Measurements from ENCODE around the gene FBF1.
A peak's percentile ranks its signal among the peaks of the same experiment; 100 is the strongest.

Gene FBF1

GRCh38 chr17:75876190-75876937 is 64.5 kb downstream of the FBF1 start:
- Histone ChIP-seq H2BK5ac (ENCODE audit: low read depth, low read length, poor library complexity, severe bottlenecking) (no peak overlapping the region), H3K9ac (ENCODE audit: low read length) (peak overlapping the region; percentile 98), H3K4ac (ENCODE audit: low read depth in 1 of 2, low read length in 2 of 2) (peak overlapping the region; percentile 92 to 95), H3K4me1 (ENCODE audit: control insufficient read depth, insufficient read depth, low read depth, low read length) (peaks cover 51% of the 10 kb centered on the region), H3K4me3 (ENCODE audit: insufficient read depth in 1 of 2, low read depth in 1 of 2, low read length in 2 of 2) (peak overlapping the region in 1 of 2 experiments; percentile 92), H2BK15ac (ENCODE audit: low read depth, poor library complexity, severe bottlenecking) (peak overlapping the region; percentile 26), H3K14ac (ENCODE audit: low read length in 2 of 2) (peak overlapping the region in 1 of 2 experiments; percentile 93), H4K91ac (ENCODE audit: low read length) (peak overlapping the region; percentile 95), H3K79me1 (replicated peaks; ENCODE audit: low read length, poor library complexity, severe bottlenecking) (peaks cover 10% of the 10 kb centered on the region), H2AK5ac (ENCODE audit: low read length, severe bottlenecking) (peak overlapping the region; percentile 63), H3K36me3 (ENCODE audit: control insufficient read depth in 1 of 2, insufficient read depth in 2 of 2, low read depth in 1 of 2, low read length in 2 of 2) (peaks cover 23 to 25% of the 10 kb centered on the region in 2 experiments), H4K8ac (ENCODE audit: low read length) (peak overlapping the region; percentile 74), H2BK12ac (ENCODE audit: low read length in 2 of 2) (peak overlapping the region; percentile 88 to 96), H2AFZ (ENCODE audit: low read depth, low read length) (no peak overlapping the region), H3K27me3 (ENCODE audit: control insufficient read depth in 1 of 2, insufficient read depth in 1 of 2, low read length in 2 of 2) (peaks cover 0 to 1% of the 10 kb centered on the region in 2 experiments), H3K4me2 (ENCODE audit: low read length, poor library complexity, severe bottlenecking) (peak overlapping the region; percentile 36), H2BK120ac (ENCODE audit: low read depth, low read length) (peak overlapping the region; percentile 42), H3K27ac (ENCODE audit: low read length, poor library complexity, severe bottlenecking) (peak overlapping the region; percentile 61), H3K23ac (ENCODE audit: low read length in 2 of 2) (peak overlapping the region in 1 of 2 experiments; percentile 6), H3K9me3 (ENCODE audit: control insufficient read depth, low read length) (no peaks in the 10 kb centered on the region), H3K18ac (ENCODE audit: low read depth in 1 of 2, low read length in 2 of 2) (peak overlapping the region; percentile 92 to 94)
- DNase-seq, result peak; percentile 18
- 62% methylated on average over 26 of the region's 26 CpGs for WGBS

- peak overlapping the region; percentile 20 to 96 for H2BK12ac ChIP-seq (ENCODE audit: low read length in 2 of 2)
- H3K9ac ChIP-seq (ENCODE audit: low read length), result peak overlapping the region; percentile 98
- peaks cover 10% of the 10 kb centered on the region for H3K79me1 ChIP-seq (replicated peaks; ENCODE audit: low read length, poor library complexity, severe bottlenecking)
- H2BK15ac ChIP-seq (ENCODE audit: low read depth, poor library complexity, severe bottlenecking), result no peak overlapping the region
- peak overlapping the region in 1 of 2 experiments; percentile 95 for H3K4ac ChIP-seq (ENCODE audit: low read depth in 1 of 2, low read length in 2 of 2)
- H3K27me3 ChIP-seq (ENCODE audit: control insufficient read depth in 1 of 2, insufficient read depth in 1 of 2, low read length in 2 of 2), result no peaks in the 10 kb centered on the region
- H4K91ac ChIP-seq (ENCODE audit: low read length), result peak overlapping the region; percentile 20
- no peak overlapping the region for H3K23ac ChIP-seq (ENCODE audit: low read length in 2 of 2)
- H2AK5ac ChIP-seq (ENCODE audit: low read length, severe bottlenecking), result peak overlapping the region; percentile 27
- H3K4me1 ChIP-seq (ENCODE audit: control insufficient read depth, insufficient read depth, low read depth, low read length), result peaks cover 52% of the 10 kb centered on the region
- H3K4me2 ChIP-seq (ENCODE audit: low read length, poor library complexity, severe bottlenecking), result peak overlapping the region; percentile 8
- no peak overlapping the region for H3K27ac ChIP-seq (ENCODE audit: low read length, poor library complexity, severe bottlenecking)
- H3K18ac ChIP-seq (ENCODE audit: low read depth in 1 of 2, low read length in 2 of 2), result peak overlapping the region; percentile 92 to 94
- no peak overlapping the region for H4K8ac ChIP-seq (ENCODE audit: low read length)
- WGBS, result 95% methylated on average over 5 of the region's 5 CpGs
- H2BK5ac ChIP-seq (ENCODE audit: low read depth, low read length, poor library complexity, severe bottlenecking), result no peak overlapping the region
- no peaks in the 10 kb centered on the region for H3K9me3 ChIP-seq (ENCODE audit: control insufficient read depth, low read length)
- H2AFZ ChIP-seq (ENCODE audit: low read depth, low read length), result no peak overlapping the region
- DNase-seq, result no peak
- H3K4me3 ChIP-seq (ENCODE audit: insufficient read depth in 1 of 2, low read depth in 1 of 2, low read length in 2 of 2), result peak overlapping the region in 1 of 2 experiments; percentile 92
- peak overlapping the region in 1 of 2 experiments; percentile 76 for H3K14ac ChIP-seq (ENCODE audit: low read length in 2 of 2)
- H3K36me3 ChIP-seq (ENCODE audit: control insufficient read depth in 1 of 2, insufficient read depth in 2 of 2, low read depth in 1 of 2, low read length in 2 of 2), result peaks cover 23 to 25% of the 10 kb centered on the region in 2 experiments
- no peak overlapping the region for H2BK120ac ChIP-seq (ENCODE audit: low read depth, low read length)
Observed at GRCh38 chr17:75875940-75876189, 65.0 kb downstream of the FBF1 start.

GRCh38 chr17:75875182-75875939 is 65.5 kb downstream of the FBF1 start:
- H3K9ac ChIP-seq (ENCODE audit: low read length), result peak overlapping the region; percentile 98
- H3K27me3 ChIP-seq (ENCODE audit: control insufficient read depth in 1 of 2, insufficient read depth in 1 of 2, low read length in 2 of 2), result no peaks in the 10 kb centered on the region
- H3K79me1 ChIP-seq (replicated peaks; ENCODE audit: low read length, poor library complexity, severe bottlenecking), result peaks cover 10% of the 10 kb centered on the region
- H3K4me2 ChIP-seq (ENCODE audit: low read length, poor library complexity, severe bottlenecking), result no peak overlapping the region
- no peak overlapping the region for H3K23ac ChIP-seq (ENCODE audit: low read length in 2 of 2)
- no peak overlapping the region for H2BK120ac ChIP-seq (ENCODE audit: low read depth, low read length)
- no peak overlapping the region for H3K27ac ChIP-seq (ENCODE audit: low read length, poor library complexity, severe bottlenecking)
- peaks cover 54% of the 10 kb centered on the region for H3K4me1 ChIP-seq (ENCODE audit: control insufficient read depth, insufficient read depth, low read depth, low read length)
- H3K14ac ChIP-seq (ENCODE audit: low read length in 2 of 2), result peak overlapping the region in 1 of 2 experiments; percentile 76
- no peaks in the 10 kb centered on the region for H3K9me3 ChIP-seq (ENCODE audit: control insufficient read depth, low read length)
- no peak overlapping the region for H4K8ac ChIP-seq (ENCODE audit: low read length)
- H4K91ac ChIP-seq (ENCODE audit: low read length), result peak overlapping the region; percentile 44
- H3K18ac ChIP-seq (ENCODE audit: low read depth in 1 of 2, low read length in 2 of 2), result peak overlapping the region; percentile 92 to 94
- H2BK5ac ChIP-seq (ENCODE audit: low read depth, low read length, poor library complexity, severe bottlenecking), result no peak overlapping the region
- H2AK5ac ChIP-seq (ENCODE audit: low read length, severe bottlenecking), result peak overlapping the region; percentile 43
- H3K36me3 ChIP-seq (ENCODE audit: control insufficient read depth in 1 of 2, insufficient read depth in 2 of 2, low read depth in 1 of 2, low read length in 2 of 2), result peaks cover 23 to 25% of the 10 kb centered on the region in 2 experiments
- WGBS, result 88% methylated on average over 17 of the region's 18 CpGs
- H3K4me3 ChIP-seq (ENCODE audit: insufficient read depth in 1 of 2, low read depth in 1 of 2, low read length in 2 of 2), result peak overlapping the region in 1 of 2 experiments; percentile 92
- no peak for DNase-seq
- peak overlapping the region in 1 of 2 experiments; percentile 95 for H3K4ac ChIP-seq (ENCODE audit: low read depth in 1 of 2, low read length in 2 of 2)
- peak overlapping the region in 1 of 2 experiments; percentile 96 for H2BK12ac ChIP-seq (ENCODE audit: low read length in 2 of 2)
- H2AFZ ChIP-seq (ENCODE audit: low read depth, low read length), result no peak overlapping the region
- no peak overlapping the region for H2BK15ac ChIP-seq (ENCODE audit: low read depth, poor library complexity, severe bottlenecking)

All from mesenchymal stem cell (in vitro differentiated cells and primary cell).